Breast epithelium (tissue), 4 donors: ENCODE data around the gene ISYNA1. TPM values are rescaled to one million over a fixed set of nuclear protein-coding genes. Genes with fewer than 3 reads are reported as not detected.
"Not testable (repeated sequence)": the region's sequence is repeated elsewhere in the genome, so short reads cannot be mapped to it uniquely, and the experiment has no call there.

Experiments used
- DNase-seq, 2 donors: peaks; one replicate each; pipeline ENCODE4 v3.0.0-alpha.2; 2019; ENCODE audit warnings: low spot score in 2 of 2
- H3K27ac ChIP-seq, 2 donors: fragments of 200-600 bp; sonication (generic) in 1 of 2; one replicate each; pipeline ENCODE4 v1.5.1; 2016 to 2019; ENCODE audit warnings: mild to moderate bottlenecking in 1 of 2
- H3K27me3 ChIP-seq, 2 donors: fragments of 200-600 bp; sonication (generic) in 1 of 2; one replicate each; pipeline versions ENCODE4 v1.5.1 to v1.6.0; 2017 to 2019; ENCODE audit warnings: control low read depth in 1 of 2, mild to moderate bottlenecking in 1 of 2
- H3K36me3 ChIP-seq: fragments of 200-600 bp; one replicate; pipeline ENCODE4 v1.5.1; 2019
- H3K4me1 ChIP-seq, 2 donors: fragments of 200-600 bp; sonication (generic); one replicate each; pipeline ENCODE4 v1.5.1; 2016 to 2019; ENCODE audit warnings: control low read depth in 1 of 2
- H3K4me3 ChIP-seq, 3 donors: fragments of 200-600 bp; sonication (generic); 1 replicate in 2 of 3; 2 replicates in 1 of 3; pipeline ENCODE4 v1.5.1; 2016 to 2019; ENCODE audit warnings: mild to moderate bottlenecking in 3 of 3, moderate library complexity in 2 of 3
- H3K9me3 ChIP-seq, 2 donors: fragments of 200-600 bp; sonication (generic) in 1 of 2; one replicate each; pipeline ENCODE4 v1.5.1; 2016 to 2019; ENCODE audit warnings: control low read depth in 1 of 2
- CTCF ChIP-seq, 3 donors: fragments of 450-650 bp; IDR thresholded peaks; one replicate each; pipeline ENCODE4 v1.5.1; 2016 to 2017; ENCODE audit warnings: antibody characterized with exemption in 3 of 3, mild to moderate bottlenecking in 3 of 3, moderate library complexity in 3 of 3
- POLR2A ChIP-seq: fragments of 450-650 bp; IDR thresholded peaks from one replicate; pipeline ENCODE4 v1.6.1; 2016; ENCODE audit warnings: antibody characterized with exemption, mild to moderate bottlenecking, moderate library complexity
- POLR2AphosphoS5 ChIP-seq, 3 donors: sonication (generic); formaldehyde crosslinking; IDR thresholded peaks; one replicate each; pipeline ENCODE4 v1.6.1; 2017; ENCODE audit warnings: antibody characterized with exemption in 3 of 3
- intact Hi-C: fragments of 100-400 bp; cut with DNase I; formaldehyde crosslinking; loops from one replicate; pipeline ENCODE4 v1.15.1; 2023; ENCODE audit warnings: low total_unique reads
- total RNA-seq, 3 donors: library from RNA; depleted of rRNA; stranded (reverse); fragments of >200 nt; gene quantifications; one replicate each; pipeline ENCODE4 v1.1.0, GENCODE V29; 2016

ISYNA1 gene
- total RNA-seq, 3 donors from 2014 or later: 7.4 to 42.9 (median 40.2) TPM

- Histone ChIP-seq H3K27ac (no peak overlapping the region), H3K4me1 (no peaks in the 10 kb centered on the region), H3K27me3 (no peaks in the 10 kb centered on the region), H3K9me3 (no peaks in the 10 kb centered on the region), H3K36me3 (no peaks in the 10 kb centered on the region), H3K4me3 (no peak overlapping the region)
- intact Hi-C loops: no loop called here
- TF ChIP-seq CTCF (IDR thresholded peaks at IDR 0.05): peak in 1 of 3 donors; percentile 17
- no peak for TF ChIP-seq POLR2AphosphoS5 (IDR thresholded peaks at IDR 0.05)
- TF ChIP-seq POLR2A: no peak
- DNase-seq: no peak
These were observed 29.9 kb downstream of the ISYNA1 start for GRCh38 chr19:18408053-18408476.

- intact Hi-C loops: no loop called here
- Histone ChIP-seq H3K4me3 (no peak overlapping the region), H3K36me3 (no peaks in the 10 kb centered on the region), H3K27me3 (no peaks in the 10 kb centered on the region), H3K27ac (no peak overlapping the region), H3K4me1 (no peaks in the 10 kb centered on the region), H3K9me3 (no peaks in the 10 kb centered on the region)
- TF ChIP-seq POLR2AphosphoS5 (IDR thresholded peaks at IDR 0.05) (no peak), POLR2A (no peak), CTCF (IDR thresholded peaks at IDR 0.05) (no peak)
- no peak for DNase-seq
These were observed 31.2 kb downstream of the ISYNA1 start for GRCh38 chr19:18406749-18407148.

- H3K27me3 ChIP-seq, H3K9me3 ChIP-seq, H3K4me3 ChIP-seq, H3K4me1 ChIP-seq, H3K27ac ChIP-seq, DNase-seq, H3K36me3 ChIP-seq, intact Hi-C loops: not testable (repeated sequence)
These were observed 32.2 kb downstream of the ISYNA1 start for GRCh38 chr19:18405754-18406153.

GRCh38 chr19:18402455-18403248 is 35.3 kb downstream of the ISYNA1 start:
- H3K4me1 ChIP-seq, H3K27me3 ChIP-seq, H3K36me3 ChIP-seq, intact Hi-C loops, H3K27ac ChIP-seq, H3K9me3 ChIP-seq, DNase-seq, H3K4me3 ChIP-seq: not testable (repeated sequence)

GRCh38 chr19:18401580-18402112 is 36.3 kb downstream of the ISYNA1 start:
- no peak for DNase-seq
- TF ChIP-seq POLR2A (no peak), CTCF (IDR thresholded peaks at IDR 0.05) (no peak)
- intact Hi-C loops: no loop called here

GRCh38 chr19:18399008-18399407 is 38.9 kb downstream of the ISYNA1 start:
- DNase-seq: no peak
- Histone ChIP-seq H3K4me3 (no peak overlapping the region), H3K27ac (no peak overlapping the region), H3K36me3 (no peaks in the 10 kb centered on the region), H3K4me1 (no peaks in the 10 kb centered on the region), H3K27me3 (peaks cover 2 to 9% of the 10 kb centered on the region in 2 donors), H3K9me3 (no peaks in the 10 kb centered on the region)
- no peak for TF ChIP-seq CTCF (IDR thresholded peaks at IDR 0.05)
- no peak for TF ChIP-seq POLR2A
- TF ChIP-seq POLR2AphosphoS5 (IDR thresholded peaks at IDR 0.05): no peak
- intact Hi-C loops: no loop called here

More at GRCh38 chr19:18401580-18402112, 36.3 kb downstream of the ISYNA1 start:
- Histone ChIP-seq H3K9me3 (no peaks in the 10 kb centered on the region), H3K36me3 (no peaks in the 10 kb centered on the region), H3K4me3 (no peak overlapping the region), H3K4me1 (no peaks in the 10 kb centered on the region), H3K27me3 (peaks cover 2 to 9% of the 10 kb centered on the region in 2 donors), H3K27ac (peak overlapping the region in 1 of 2 donors; percentile 5)
